Trophoblast cell (in vitro differentiated cells and primary cell): Measurements from ENCODE around the gene RASIP1.
"Not testable (repeated sequence)": the region's sequence is repeated elsewhere in the genome, so short reads cannot be mapped to it uniquely, and the experiment has no call there.

Experiments used
- DNase-seq, 2 donors: peaks; one replicate each; pipeline ENCODE4 v3.0.0-alpha.2; 2016
- H2AFZ ChIP-seq: 2 replicates; pipeline ENCODE4 v1.6.1; 2013; ENCODE audit warnings: low read length, moderate library complexity, mild to moderate bottlenecking; ENCODE audit not compliant: insufficient read depth, poor library complexity
- H2AK5ac ChIP-seq: 2 replicates; pipeline ENCODE4 v1.6.1; 2013; ENCODE audit warnings: mild to moderate bottlenecking, low read length
- H2BK120ac ChIP-seq: 2 replicates; pipeline ENCODE4 v1.6.1; 2013; ENCODE audit warnings: low read length, mild to moderate bottlenecking, moderate library complexity; ENCODE audit not compliant: insufficient read depth, poor library complexity
- H2BK12ac ChIP-seq: 2 replicates; pipeline ENCODE4 v1.6.1; 2013; ENCODE audit warnings: mild to moderate bottlenecking, low read length, moderate library complexity
- H2BK5ac ChIP-seq: 2 replicates; pipeline ENCODE4 v1.6.1; 2013; ENCODE audit warnings: low read length, low read depth, moderate library complexity, mild to moderate bottlenecking; ENCODE audit not compliant: poor library complexity
- H3K14ac ChIP-seq: 2 replicates; pipeline ENCODE4 v1.6.1; 2013; ENCODE audit warnings: mild to moderate bottlenecking, low read length
- H3K18ac ChIP-seq: 2 replicates; pipeline ENCODE4 v1.6.1; 2013; ENCODE audit warnings: mild to moderate bottlenecking, low read length
- H3K23ac ChIP-seq: 2 replicates; pipeline ENCODE4 v1.6.1; 2013; ENCODE audit warnings: low read length
- H3K27ac ChIP-seq: 2 replicates; pipeline ENCODE4 v1.5.1; 2013; ENCODE audit warnings: low read depth, mild to moderate bottlenecking, inconsistent platforms, low read length, moderate library complexity
- H3K27me3 ChIP-seq: 2 replicates; pipeline ENCODE4 v1.6.1; 2013; ENCODE audit warnings: inconsistent platforms, mild to moderate bottlenecking, low read length, moderate library complexity; ENCODE audit not compliant: insufficient read depth
- H3K36me3 ChIP-seq, 2 experiments: 1 replicate in 1 of 2; 2 replicates in 1 of 2; pipeline ENCODE4 v1.6.1; 2013; ENCODE audit warnings: low read length in 2 of 2, mild to moderate bottlenecking in 2 of 2, moderate library complexity in 1 of 2; ENCODE audit not compliant: insufficient read depth in 2 of 2, control insufficient read depth in 1 of 2
- H3K4ac ChIP-seq: 2 replicates; pipeline ENCODE4 v1.6.1; 2013; ENCODE audit warnings: low read depth, mild to moderate bottlenecking, low read length, moderate library complexity
- H3K4me1 ChIP-seq, 2 experiments: 1 replicate in 1 of 2; 2 replicates in 1 of 2; pipeline ENCODE4 v1.6.1; 2013; ENCODE audit warnings: low read length in 2 of 2, mild to moderate bottlenecking in 2 of 2, moderate library complexity in 1 of 2; ENCODE audit not compliant: insufficient read depth in 2 of 2, control insufficient read depth in 1 of 2
- H3K4me2 ChIP-seq: 2 replicates; pipeline ENCODE4 v1.6.1; 2013; ENCODE audit warnings: inconsistent platforms, mild to moderate bottlenecking, low read length, moderate library complexity
- H3K4me3 ChIP-seq: 2 replicates; pipeline ENCODE4 v1.5.1; 2013; ENCODE audit warnings: mild to moderate bottlenecking, low read depth, low read length, inconsistent platforms
- H3K79me1 ChIP-seq: one replicate; pipeline ENCODE4 v1.6.1; 2013; ENCODE audit warnings: low read length
- H3K79me2 ChIP-seq: 2 replicates; pipeline ENCODE4 v1.6.1; 2013; ENCODE audit warnings: low read length, mild to moderate bottlenecking; ENCODE audit not compliant: control insufficient read depth, insufficient read depth, poor library complexity
- H3K9ac ChIP-seq: 2 replicates; pipeline ENCODE4 v1.6.1; 2013; ENCODE audit warnings: mild to moderate bottlenecking, low read length
- H3K9me3 ChIP-seq: 2 replicates; pipeline ENCODE4 v1.6.1; 2013; ENCODE audit warnings: low read depth, mild to moderate bottlenecking, control low read depth, inconsistent platforms, low read length; ENCODE audit not compliant: insufficient read depth
- H4K12ac ChIP-seq: 2 replicates; pipeline ENCODE4 v1.6.1; 2013; ENCODE audit warnings: low read depth, mild to moderate bottlenecking, low read length, moderate library complexity
- H4K8ac ChIP-seq: 2 replicates; pipeline ENCODE4 v1.6.1; 2013; ENCODE audit warnings: low read depth, mild to moderate bottlenecking, low read length, moderate library complexity
- H4K91ac ChIP-seq: one replicate; pipeline ENCODE4 v1.6.1; 2013; ENCODE audit warnings: low read depth, mild to moderate bottlenecking, low read length, moderate library complexity
- WGBS: extraction: QIAGEN DNeasy Blood & Tissue Kit; methylation state at CpG from one replicate; pipeline ENCODE4 v1.1.7; 2013; ENCODE audit warnings: missing lambda C conversion rate; ENCODE audit not compliant: insufficient read length, insufficient coverage; ENCODE audit errors: extremely low coverage; 5-methylcytosine and 5-hydroxymethylcytosine counted together

RASIP1 gene

DNA sequence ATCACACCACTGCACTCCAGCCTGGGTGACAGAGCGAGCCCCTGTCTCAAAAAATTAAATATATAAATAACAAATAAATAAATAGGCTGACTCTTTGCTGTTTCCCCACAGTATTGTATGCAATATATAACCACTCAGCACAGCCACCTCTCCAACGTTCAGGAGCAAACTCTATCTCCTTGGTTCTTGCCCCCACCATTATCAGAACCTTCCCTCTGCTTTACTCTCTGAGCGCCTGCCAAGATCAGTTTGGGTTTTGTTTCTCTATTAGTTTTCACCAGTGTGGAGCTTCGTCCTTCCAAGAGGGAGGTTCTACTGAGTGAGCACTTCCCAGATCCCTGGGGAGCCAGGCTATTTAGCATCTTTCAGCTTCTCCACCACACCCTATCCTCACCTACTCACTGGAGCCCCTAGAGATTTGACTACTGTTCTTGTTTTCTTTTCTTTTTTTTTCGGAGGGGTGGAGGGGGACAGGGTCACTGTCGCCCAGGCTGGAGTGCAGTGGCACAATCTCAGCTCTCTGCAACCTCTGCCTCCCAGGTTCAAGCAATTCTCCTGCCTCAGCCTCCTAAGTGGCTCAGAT, 27.9 kb upstream of the RASIP1 start:
- not testable (repeated sequence) for H2BK5ac ChIP-seq, H3K27me3 ChIP-seq, H2BK12ac ChIP-seq, H4K91ac ChIP-seq, H3K18ac ChIP-seq, H2BK120ac ChIP-seq, H3K9me3 ChIP-seq, H3K36me3 ChIP-seq, DNase-seq, H3K79me1 ChIP-seq, H3K4me2 ChIP-seq, H3K4me1 ChIP-seq, H3K9ac ChIP-seq, H2AK5ac ChIP-seq, H4K12ac ChIP-seq, H3K14ac ChIP-seq, H2AFZ ChIP-seq, H3K27ac ChIP-seq, H3K4me3 ChIP-seq, H3K23ac ChIP-seq, H3K4ac ChIP-seq, H3K79me2 ChIP-seq, H4K8ac ChIP-seq
- no CpG with 5 or more reads among the region's 6 CpGs for WGBS

DNA sequence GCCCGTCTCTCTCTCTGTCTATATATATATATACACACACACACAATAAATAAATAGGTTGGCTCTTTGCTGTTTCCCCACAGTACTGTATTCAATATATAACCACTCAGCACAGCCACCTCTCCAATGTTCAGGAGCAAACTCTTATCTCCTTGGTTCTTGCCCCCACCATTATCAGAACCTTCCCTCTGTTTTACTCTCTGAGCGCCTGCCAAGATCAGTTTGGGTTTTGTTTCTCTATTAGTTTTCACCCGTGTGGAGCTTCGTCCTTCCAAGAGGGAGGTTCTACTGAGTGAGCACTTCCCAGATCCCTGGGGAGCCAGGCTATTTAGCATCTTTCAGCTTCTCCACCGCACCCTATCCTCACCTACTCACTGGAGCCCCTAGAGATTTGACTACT, 25.4 kb upstream of the RASIP1 start:
- not testable (repeated sequence) for H3K4ac ChIP-seq, H4K12ac ChIP-seq, H3K14ac ChIP-seq, H3K4me2 ChIP-seq, H2BK12ac ChIP-seq, H3K27ac ChIP-seq, H2BK5ac ChIP-seq, H3K4me1 ChIP-seq, H2AK5ac ChIP-seq, H3K18ac ChIP-seq, H4K8ac ChIP-seq, H2BK120ac ChIP-seq, H4K91ac ChIP-seq, H3K9me3 ChIP-seq, H3K9ac ChIP-seq, H3K23ac ChIP-seq, H3K36me3 ChIP-seq, H3K27me3 ChIP-seq, DNase-seq, H3K4me3 ChIP-seq, H3K79me1 ChIP-seq, H2AFZ ChIP-seq, H3K79me2 ChIP-seq
- WGBS = no CpG with 5 or more reads among the region's 5 CpGs

DNA sequence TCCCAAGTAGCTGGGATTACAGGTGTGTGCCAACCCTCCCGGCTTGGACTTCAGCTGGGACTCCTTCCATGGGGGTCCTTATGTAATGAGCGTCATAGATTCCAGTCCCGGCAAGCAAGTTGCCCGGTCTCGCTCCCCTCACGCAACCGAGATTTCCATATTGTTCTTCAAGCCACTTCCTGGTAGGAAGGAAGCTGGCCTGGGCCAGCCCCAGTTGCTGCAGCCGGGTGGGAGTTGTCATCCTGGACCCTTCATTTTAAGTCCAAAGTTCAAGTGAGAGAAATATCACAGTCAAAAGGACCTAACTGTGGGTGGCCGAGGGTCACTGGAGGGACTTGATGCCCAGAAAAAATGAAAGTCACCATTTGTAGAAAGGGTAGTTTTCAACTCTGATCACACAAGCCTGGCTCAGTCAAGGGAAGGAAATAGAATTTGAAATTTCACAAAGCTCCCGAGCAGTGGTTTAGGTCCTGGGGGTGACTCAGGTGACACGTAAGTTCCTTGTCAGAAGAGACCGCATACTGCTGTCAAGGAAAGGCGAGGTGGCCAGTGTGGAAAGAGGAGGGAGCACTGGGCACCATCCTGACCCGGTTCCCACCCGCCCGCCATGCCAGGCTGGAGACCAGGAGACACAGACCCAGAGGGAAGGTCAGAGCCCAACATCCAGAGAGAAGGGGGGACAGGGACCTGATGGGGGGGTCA, 20.2 kb upstream of the RASIP1 start:
- no peaks in the 10 kb centered on the region for H3K9me3 ChIP-seq
- H2BK120ac ChIP-seq = no peak overlapping the region
- H2AK5ac ChIP-seq = no peak overlapping the region
- H2BK12ac ChIP-seq = no peak overlapping the region
- H3K4me2 ChIP-seq = no peak overlapping the region
- H3K36me3 ChIP-seq = no peaks in the 10 kb centered on the region
- WGBS = no CpG with 5 or more reads among the region's 16 CpGs
- H2BK5ac ChIP-seq = no peak overlapping the region
- no peak overlapping the region for H3K4ac ChIP-seq
- H3K79me1 ChIP-seq = no peaks in the 10 kb centered on the region
- no peak overlapping the region for H4K91ac ChIP-seq
- no peak overlapping the region for H3K27ac ChIP-seq
- H4K12ac ChIP-seq = no peak overlapping the region
- H3K14ac ChIP-seq = no peak overlapping the region
- no peak overlapping the region for H3K18ac ChIP-seq
- H3K9ac ChIP-seq = no peak overlapping the region
- H2AFZ ChIP-seq = no peak overlapping the region
- H4K8ac ChIP-seq = no peak overlapping the region
- no peak overlapping the region for H3K4me3 ChIP-seq
- H3K27me3 ChIP-seq = no peaks in the 10 kb centered on the region
- no peaks in the 10 kb centered on the region for H3K79me2 ChIP-seq
- no peak overlapping the region for H3K23ac ChIP-seq
- no peak for DNase-seq
- H3K4me1 ChIP-seq = no peaks in the 10 kb centered on the region

DNA sequence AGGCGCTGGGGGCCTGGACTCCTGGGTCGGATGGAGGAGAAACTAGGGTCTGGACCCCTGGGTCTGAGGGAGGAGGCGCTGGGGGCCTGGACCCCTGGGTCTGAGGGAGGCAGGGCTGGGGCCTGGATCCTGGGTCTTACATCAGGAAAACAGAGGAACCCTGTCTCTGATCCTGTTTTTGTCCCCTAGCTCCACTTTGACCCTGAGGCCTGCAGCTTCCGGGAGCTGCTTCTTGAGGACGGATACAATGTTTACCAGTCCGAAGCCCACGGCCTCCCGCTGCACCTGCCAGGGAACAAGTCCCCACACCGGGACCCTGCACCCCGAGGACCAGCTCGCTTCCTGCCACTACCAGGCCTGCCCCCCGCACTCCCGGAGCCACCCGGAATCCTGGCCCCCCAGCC, 17.3 kb upstream of the RASIP1 start:
- no peak for DNase-seq
- Histone ChIP-seq H3K79me2 (no peaks in the 10 kb centered on the region), H2AFZ (no peak overlapping the region), H3K9me3 (no peaks in the 10 kb centered on the region), H2BK120ac (no peak overlapping the region), H3K9ac (no peak overlapping the region), H3K79me1 (no peaks in the 10 kb centered on the region), H3K27ac (no peak overlapping the region), H3K4me2 (no peak overlapping the region), H3K18ac (no peak overlapping the region), H4K91ac (no peak overlapping the region), H4K12ac (no peak overlapping the region), H2BK5ac (no peak overlapping the region), H3K4me3 (no peak overlapping the region), H3K27me3 (no peaks in the 10 kb centered on the region), H3K14ac (no peak overlapping the region), H4K8ac (no peak overlapping the region), H2AK5ac (no peak overlapping the region), H3K4me1 (peaks cover 6% of the 10 kb centered on the region in 2 experiments), H3K23ac (no peak overlapping the region), H2BK12ac (no peak overlapping the region), H3K4ac (no peak overlapping the region), H3K36me3 (no peaks in the 10 kb centered on the region)
- no CpG with 5 or more reads among the region's 14 CpGs for WGBS
